BJ (cell line): ENCODE results near the gene LRAT. TPM values are rescaled to one million over a fixed set of nuclear protein-coding genes. Genes with fewer than 3 reads are reported as not detected.

ENCODE experiments used
- CTCF ChIA-PET: fragments of 350-600 bp; formaldehyde crosslinking; extraction: SDS; loops from one replicate; lab custom pipeline; 2021; ENCODE audit warnings: antibody characterized with exemption, inconsistent platforms; lab: Yijun Ruan, JAX
- POLR2A ChIA-PET: fragments of 300-600 bp; sonication (Branson Sonifier 250); formaldehyde crosslinking; extraction: SDS; loops from one replicate; lab custom pipeline; 2021; ENCODE audit warnings: antibody characterized with exemption; lab: Charles Lee
- DNase-seq: peaks from one replicate; pipeline ENCODE4 v3.0.0-alpha.2; 2011; ENCODE audit warnings: low read depth
- H3K27me3 ChIP-seq: 2 replicates; pipeline ENCODE4 v1.6.0; 2011; ENCODE audit warnings: low read length; ENCODE audit not compliant: control insufficient read depth, insufficient read depth
- H3K36me3 ChIP-seq: 2 replicates; pipeline ENCODE4 v1.5.1; 2011; ENCODE audit warnings: low read length; ENCODE audit not compliant: control insufficient read depth, insufficient read depth
- H3K4me3 ChIP-seq: 2 replicates; pipeline ENCODE4 v1.5.1; 2011; ENCODE audit warnings: low read depth, mild to moderate bottlenecking, control low read depth, low read length
- CTCF ChIP-seq: IDR thresholded peaks from 2 replicates; pipeline ENCODE4 v1.5.1; 2011; ENCODE audit warnings: low read depth, mild to moderate bottlenecking, control low read depth, inconsistent platforms, low read length, moderate library complexity; ENCODE audit not compliant: insufficient read depth
- polyA plus RNA-seq: library from polyadenylated mRNA; depleted of rRNA; stranded (reverse); fragments of >200 nt; gene quantifications from 2 replicates; pipeline ENCODE4 v1.2.3, GENCODE V29; 2011

LRAT gene
- polyA plus RNA-seq, 1 experiment: not detected

GRCh38 chr4:154760895-154761294, 17.1 kb downstream of the LRAT start:
- no peak overlapping the region for H3K4me3 ChIP-seq
- TF ChIP-seq CTCF: no peak
- no peak for DNase-seq
- ChIA-PET POLR2A (interaction anchor here (0.5 kb wide), 1 partner anchor 241 kb away, joined by 5 read pairs; no protein-coding TSS in a partner anchor), CTCF (interaction anchor here (0.8 kb wide), 1 partner anchor 141 kb away, joined by 3 read pairs; no protein-coding TSS in a partner anchor)
- no peaks in the 10 kb centered on the region for H3K27me3 ChIP-seq
- H3K36me3 ChIP-seq: no peaks in the 10 kb centered on the region

- no peaks in the 10 kb centered on the region for H3K36me3 ChIP-seq
- ChIA-PET POLR2A (no interaction called here), CTCF (interaction anchor here (0.9 to 3.7 kb wide), 8 partner anchors 8 to 226 kb away, joined by 3 to 12 read pairs (median 4); no protein-coding TSS in a partner anchor)
- no peaks in the 10 kb centered on the region for H3K27me3 ChIP-seq
- H3K4me3 ChIP-seq: no peak overlapping the region
- TF ChIP-seq CTCF: no peak
- DNase-seq: no peak
Measured at GRCh38 chr4:154778264-154778663, 34.5 kb downstream of the LRAT start.

GRCh38 chr4:154779362-154779947, 35.7 kb downstream of the LRAT start:
- Histone ChIP-seq H3K27me3 (no peaks in the 10 kb centered on the region), H3K4me3 (no peak overlapping the region), H3K36me3 (no peaks in the 10 kb centered on the region)
- POLR2A ChIA-PET: no interaction called here
- peak; percentile 66 for TF ChIP-seq CTCF
- DNase-seq: no peak
- CTCF ChIA-PET: interaction anchor here (1.2 to 3.7 kb wide), 5 partner anchors 21 to 228 kb away, joined by 3 to 12 read pairs (median 5); no protein-coding TSS in a partner anchor

GRCh38 chr4:154781126-154781982, 37.6 kb downstream of the LRAT start, which contains the start of gene RBM46:
Gene RBM46 (plus strand): TSS chr4:154781272. CDS start chr4:154796753, 15,481 bp downstream.
- no peak for DNase-seq
- ChIA-PET POLR2A (no interaction called here), CTCF (interaction anchor here (1.9 kb wide), 1 partner anchor 229 kb away, joined by 5 read pairs; no protein-coding TSS in a partner anchor)
- Histone ChIP-seq H3K4me3 (peak within 1 kb of the TSS; percentile 5; the same call in 1 of the 2 replicates), H3K27me3 (no peaks in the 10 kb centered on the region), H3K36me3 (no peaks in the 10 kb centered on the region)
- TF ChIP-seq CTCF: no peak

- ChIA-PET POLR2A (no interaction called here), CTCF (interaction anchor here (1.1 kb wide), 1 partner anchor 222 kb away, joined by 3 read pairs; no protein-coding TSS in a partner anchor)
Measured at GRCh38 chr4:154781983-154782293, 38.1 kb downstream of the LRAT start.

More at GRCh38 chr4:154781983-154782293, 38.1 kb downstream of the LRAT start:
- Histone ChIP-seq H3K36me3 (no peaks in the 10 kb centered on the region), H3K27me3 (no peaks in the 10 kb centered on the region), H3K4me3 (no peak overlapping the region)
- DNase-seq: no peak
- no peak for TF ChIP-seq CTCF
